DOHH2 (cell line): ENCODE measurements around the gene CNGA3.

Experiments
- EZH2phosphoT487 ChIP-seq: fragments of 200-600 bp; sonication (generic); IDR thresholded peaks from 2 replicates; pipeline ENCODE4 v1.6.1; 2017; ENCODE audit warnings: borderline replicate concordance, mild to moderate bottlenecking, antibody characterized with exemption, low read length, moderate library complexity, mixed read lengths
- TF ChIP-seq, protein P1 (sequence below): fragments of 200-600 bp; sonication (generic); IDR thresholded peaks from one replicate; pipeline ENCODE4 v1.5.1; 2014; ENCODE audit warnings: antibody characterized with exemption, mild to moderate bottlenecking, low read depth, low read length; ENCODE audit not compliant: poor library complexity, severe bottlenecking

DNA sequence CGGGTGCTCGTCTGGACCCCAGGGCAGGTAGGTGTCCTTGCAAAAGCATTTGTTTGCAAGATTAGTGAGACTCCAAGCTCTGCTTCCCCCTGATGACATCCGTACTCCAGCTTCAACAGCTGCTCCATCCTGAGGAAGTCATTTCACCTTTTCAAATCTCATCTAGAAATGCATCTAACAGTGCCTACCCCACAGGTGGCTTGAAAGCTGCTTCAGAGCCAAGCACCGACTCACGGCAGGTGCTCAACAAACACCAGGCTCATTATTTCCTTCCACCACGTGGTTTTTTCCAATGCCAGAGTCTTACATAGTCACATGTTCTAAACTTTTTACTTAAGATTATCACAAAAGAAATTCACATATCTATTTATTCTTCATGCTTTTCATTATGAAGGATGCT lies 31.9 kb downstream of the CNGA3 start:
- TF ChIP-seq, protein P1, sequence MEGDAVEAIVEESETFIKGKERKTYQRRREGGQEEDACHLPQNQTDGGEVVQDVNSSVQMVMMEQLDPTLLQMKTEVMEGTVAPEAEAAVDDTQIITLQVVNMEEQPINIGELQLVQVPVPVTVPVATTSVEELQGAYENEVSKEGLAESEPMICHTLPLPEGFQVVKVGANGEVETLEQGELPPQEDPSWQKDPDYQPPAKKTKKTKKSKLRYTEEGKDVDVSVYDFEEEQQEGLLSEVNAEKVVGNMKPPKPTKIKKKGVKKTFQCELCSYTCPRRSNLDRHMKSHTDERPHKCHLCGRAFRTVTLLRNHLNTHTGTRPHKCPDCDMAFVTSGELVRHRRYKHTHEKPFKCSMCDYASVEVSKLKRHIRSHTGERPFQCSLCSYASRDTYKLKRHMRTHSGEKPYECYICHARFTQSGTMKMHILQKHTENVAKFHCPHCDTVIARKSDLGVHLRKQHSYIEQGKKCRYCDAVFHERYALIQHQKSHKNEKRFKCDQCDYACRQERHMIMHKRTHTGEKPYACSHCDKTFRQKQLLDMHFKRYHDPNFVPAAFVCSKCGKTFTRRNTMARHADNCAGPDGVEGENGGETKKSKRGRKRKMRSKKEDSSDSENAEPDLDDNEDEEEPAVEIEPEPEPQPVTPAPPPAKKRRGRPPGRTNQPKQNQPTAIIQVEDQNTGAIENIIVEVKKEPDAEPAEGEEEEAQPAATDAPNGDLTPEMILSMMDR, result no peak
- no peak for TF ChIP-seq EZH2phosphoT487
